Limb (tissue), 2 donors: Measurements from ENCODE around the gene DHX40.
A peak's percentile ranks its signal among the peaks of the same experiment; 100 is the strongest.
"Not testable (repeated sequence)": the region's sequence is repeated elsewhere in the genome, so short reads cannot be mapped to it uniquely, and the experiment has no call there.

Experiments used
- DNase-seq, 2 donors: peaks; one replicate each; pipeline ENCODE4 v3.0.0-alpha.2; 2016; ENCODE audit errors: extremely low spot score in 2 of 2

The DHX40 gene

GRCh38 chr17:59565171-59565958 is at the start of gene DHX40:
Gene DHX40, plus strand, starts transcription at chr17:59565610. Its CDS starts 62 bp downstream, at chr17:59565672.
- peak; percentile 96 for DNase-seq

- DNase-seq: no peak
Observed at GRCh38 chr17:59516451-59516850, 49.0 kb upstream of the DHX40 start.

- no peak for DNase-seq
Observed at GRCh38 chr17:59519132-59519531, 46.3 kb upstream of the DHX40 start.

GRCh38 chr17:59520251-59520650 is 45.2 kb upstream of the DHX40 start:
- no peak for DNase-seq

- peak; percentile 19 to 71 for DNase-seq
Observed at GRCh38 chr17:59521465-59522126, 43.8 kb upstream of the DHX40 start.

GRCh38 chr17:59524930-59525329 is 40.5 kb upstream of the DHX40 start:
- not testable (repeated sequence) for DNase-seq

GRCh38 chr17:59525668-59526067 is 39.7 kb upstream of the DHX40 start:
- DNase-seq: no peak

- no peak for DNase-seq
Observed at GRCh38 chr17:59526451-59526850, 39.0 kb upstream of the DHX40 start.

GRCh38 chr17:59527325-59527917 is 38.0 kb upstream of the DHX40 start:
- no peak for DNase-seq

- DNase-seq: no peak
Observed at GRCh38 chr17:59527931-59528330, 37.5 kb upstream of the DHX40 start.

- DNase-seq: no peak
Observed at GRCh38 chr17:59530531-59530930, 34.9 kb upstream of the DHX40 start.

GRCh38 chr17:59533694-59534093 is 31.7 kb upstream of the DHX40 start:
- no peak for DNase-seq

GRCh38 chr17:59534583-59534982 is 30.8 kb upstream of the DHX40 start:
- DNase-seq: no peak

- DNase-seq: no peak
Observed at GRCh38 chr17:59538195-59538909, 27.1 kb upstream of the DHX40 start.

- no peak for DNase-seq
Observed at GRCh38 chr17:59542960-59543635, 22.3 kb upstream of the DHX40 start.

- DNase-seq: no peak
Observed at GRCh38 chr17:59545942-59546341, 19.5 kb upstream of the DHX40 start.

- DNase-seq: no peak
Observed at GRCh38 chr17:59547131-59547915, 18.1 kb upstream of the DHX40 start.

GRCh38 chr17:59548985-59549384 is 16.4 kb upstream of the DHX40 start:
- not testable (repeated sequence) for DNase-seq

- DNase-seq: no peak
Observed at GRCh38 chr17:59550703-59551102, 14.7 kb upstream of the DHX40 start.

GRCh38 chr17:59558039-59558438 is 7.4 kb upstream of the DHX40 start:
- DNase-seq: no peak
